ENCODE measurements around the gene PTPRS. TPM values are rescaled to one million over a fixed set of nuclear protein-coding genes. Genes with fewer than 3 reads are reported as not detected.

Gene PTPRS
- total and polyA plus RNA-seq, 2 of the 8 experiments (the other 6 are each of a cell fraction or from before 2014, with no cell fraction given), result 96.8 to 223 TPM

DNA sequence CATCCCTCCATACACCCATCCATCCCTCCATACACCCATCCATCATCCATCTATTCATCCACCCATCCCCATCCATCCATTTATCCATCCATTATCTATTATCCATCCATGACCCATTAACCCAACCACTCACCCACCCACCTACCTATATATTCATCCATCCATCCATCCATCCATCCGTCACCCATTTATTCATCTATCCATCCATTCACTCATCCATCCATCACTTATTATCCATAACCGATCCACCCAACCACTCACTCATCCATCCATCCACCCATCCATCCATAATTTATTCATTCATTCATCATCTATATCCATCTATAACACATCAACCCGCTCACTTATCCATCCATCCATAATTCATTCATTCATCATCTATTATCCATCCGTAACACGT, 28.7 kb upstream of the PTPRS start (continued):
- TF ChIP-seq SIX5 (IDR thresholded peaks at IDR 0.05; ENCODE audit: low read depth, low read length) (no peak), SP4 (IDR thresholded peaks at IDR 0.05; ENCODE audit: low read length) (no peak), TCF12 (IDR thresholded peaks at IDR 0.05; ENCODE audit: low read depth, low read length) (no peak), CHD1 (IDR thresholded peaks at IDR 0.05; ENCODE audit: low read depth, low read length) (no peak)

Data from H1 (cell line).